GM18861 (cell line): ENCODE results near the gene TSHZ3.

Experiments
- ATAC-seq: cut with Tn5 transposase; IDR thresholded peaks from one replicate; pipeline ENCODE4 v1.9.1; 2021; ENCODE audit not compliant: unreplicated experiment

TSHZ3 gene

GRCh38 chr19:31269425-31270127 is 79.7 kb downstream of the TSHZ3 start:
- ATAC-seq, result no peak

- no peak for ATAC-seq
These were observed 80.4 kb downstream of the TSHZ3 start for GRCh38 chr19:31268751-31269383.

- ATAC-seq, result no peak
These were observed 82.5 kb downstream of the TSHZ3 start for GRCh38 chr19:31266731-31267130.

GRCh38 chr19:31266196-31266595 is 83.0 kb downstream of the TSHZ3 start:
- ATAC-seq, result no peak

GRCh38 chr19:31264041-31264778 is 85.0 kb downstream of the TSHZ3 start:
- ATAC-seq, result no peak

- ATAC-seq, result no peak
These were observed 85.9 kb downstream of the TSHZ3 start for GRCh38 chr19:31263328-31263727.

GRCh38 chr19:31262725-31263191 is 86.5 kb downstream of the TSHZ3 start:
- no peak for ATAC-seq

GRCh38 chr19:31261603-31262212 is 87.5 kb downstream of the TSHZ3 start:
- ATAC-seq, result no peak

- no peak for ATAC-seq
These were observed 88.1 kb downstream of the TSHZ3 start for GRCh38 chr19:31261019-31261602.

GRCh38 chr19:31260171-31260933 is 88.9 kb downstream of the TSHZ3 start:
- no peak for ATAC-seq

- no peak for ATAC-seq
These were observed 90.8 kb downstream of the TSHZ3 start for GRCh38 chr19:31258211-31259052.

- ATAC-seq, result no peak
These were observed 91.7 kb downstream of the TSHZ3 start for GRCh38 chr19:31257426-31258130.

- ATAC-seq, result no peak
These were observed 92.2 kb downstream of the TSHZ3 start for GRCh38 chr19:31257025-31257424.

- ATAC-seq, result no peak
These were observed 92.7 kb downstream of the TSHZ3 start for GRCh38 chr19:31256593-31256960.

GRCh38 chr19:31255831-31256592 is 93.2 kb downstream of the TSHZ3 start:
- ATAC-seq, result no peak

GRCh38 chr19:31255174-31255799 is 93.9 kb downstream of the TSHZ3 start:
- ATAC-seq, result no peak

- ATAC-seq, result no peak
These were observed 94.6 kb downstream of the TSHZ3 start for GRCh38 chr19:31254611-31255010.

- no peak for ATAC-seq
These were observed 95.1 kb downstream of the TSHZ3 start for GRCh38 chr19:31254180-31254551.
